Right kidney (tissue), 1 donor: ENCODE data around the gene CHAD.
A peak's percentile ranks its signal among the peaks of the same experiment; 100 is the strongest.
"Not testable (repeated sequence)": the region's sequence is repeated elsewhere in the genome, so short reads cannot be mapped to it uniquely, and the experiment has no call there.

Experiments used
- DNase-seq: peaks from one replicate; pipeline ENCODE4 v3.0.0-alpha.2; 2016

Gene CHAD

GRCh38 chr17:50495217-50495823 lies 26.6 kb upstream of the CHAD start:
- no peak for DNase-seq

DNA sequence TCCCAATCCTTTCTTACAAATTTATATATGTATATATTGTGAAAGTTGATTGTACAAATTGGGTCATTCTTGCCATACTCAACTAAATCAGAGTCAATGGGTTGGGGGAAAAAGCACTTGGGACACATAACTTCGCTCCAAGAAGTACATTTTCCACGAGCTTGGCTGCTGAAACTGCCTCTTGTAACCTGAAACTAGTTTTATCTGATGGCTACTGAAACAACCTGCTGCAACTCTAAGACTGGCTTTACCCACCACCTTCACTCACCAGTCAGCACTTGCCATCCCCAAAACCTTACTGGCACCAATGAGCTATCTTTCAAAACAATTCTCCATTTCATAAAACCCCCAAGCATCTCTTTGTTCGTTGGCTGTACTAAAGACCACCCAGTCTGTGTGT lies 25.1 kb upstream of the CHAD start:
- DNase-seq = no peak

DNA sequence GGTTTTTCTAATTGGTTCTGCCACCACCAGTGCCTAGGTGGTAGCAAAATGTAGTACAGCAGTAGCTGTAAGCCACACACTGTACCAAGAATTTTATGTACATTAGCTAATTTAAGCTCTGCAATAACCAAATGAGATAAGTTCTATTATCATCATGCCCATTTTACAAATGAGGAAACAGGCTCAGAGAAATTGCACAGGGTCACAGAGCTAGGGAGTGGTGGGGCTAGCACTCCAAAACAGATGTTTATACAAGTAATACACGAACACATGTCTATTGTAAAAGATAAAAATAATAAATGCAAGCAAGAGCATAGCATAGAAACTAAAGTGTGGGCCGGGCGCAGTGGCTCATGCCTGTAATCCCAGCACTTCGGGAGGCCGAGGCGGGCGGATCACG lies 23.5 kb upstream of the CHAD start:
- DNase-seq = no peak

GRCh38 chr17:50491505-50491904 lies 22.8 kb upstream of the CHAD start:
- DNase-seq = no peak

GRCh38 chr17:50488880-50489279 lies 20.2 kb upstream of the CHAD start:
- DNase-seq = no peak

- no peak for DNase-seq
Measured at GRCh38 chr17:50487213-50488096, 18.8 kb upstream of the CHAD start.

- no peak for DNase-seq
Measured at GRCh38 chr17:50484386-50485155, 15.9 kb upstream of the CHAD start.

DNA sequence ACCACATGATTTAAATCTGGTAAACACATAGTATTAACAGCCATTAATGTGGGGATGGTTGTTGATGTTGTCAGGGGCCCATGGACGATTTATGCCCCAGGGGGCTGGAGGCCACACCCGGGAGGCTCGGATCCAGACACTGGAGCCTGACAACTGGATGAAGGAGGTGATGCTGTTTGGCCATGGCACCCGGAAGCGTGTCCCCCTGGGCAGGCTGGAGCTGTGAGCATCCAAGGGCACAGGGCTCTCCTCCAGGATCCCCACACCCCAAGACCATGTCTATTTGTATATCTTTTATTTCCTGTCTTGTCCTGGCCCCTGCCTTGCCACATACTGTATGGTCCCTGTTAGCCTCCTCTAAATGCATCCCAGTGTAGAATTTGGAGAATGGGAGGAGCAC lies 14.6 kb upstream of the CHAD start:
- no peak for DNase-seq

GRCh38 chr17:50482516-50482915 lies 13.8 kb upstream of the CHAD start:
- no peak for DNase-seq

- DNase-seq = no peak
Measured at GRCh38 chr17:50482110-50482509, 13.4 kb upstream of the CHAD start.

- no peak for DNase-seq
Measured at GRCh38 chr17:50481648-50482047, 13.0 kb upstream of the CHAD start.

- no peak for DNase-seq
Measured at GRCh38 chr17:50480854-50481490, 12.3 kb upstream of the CHAD start.

DNA sequence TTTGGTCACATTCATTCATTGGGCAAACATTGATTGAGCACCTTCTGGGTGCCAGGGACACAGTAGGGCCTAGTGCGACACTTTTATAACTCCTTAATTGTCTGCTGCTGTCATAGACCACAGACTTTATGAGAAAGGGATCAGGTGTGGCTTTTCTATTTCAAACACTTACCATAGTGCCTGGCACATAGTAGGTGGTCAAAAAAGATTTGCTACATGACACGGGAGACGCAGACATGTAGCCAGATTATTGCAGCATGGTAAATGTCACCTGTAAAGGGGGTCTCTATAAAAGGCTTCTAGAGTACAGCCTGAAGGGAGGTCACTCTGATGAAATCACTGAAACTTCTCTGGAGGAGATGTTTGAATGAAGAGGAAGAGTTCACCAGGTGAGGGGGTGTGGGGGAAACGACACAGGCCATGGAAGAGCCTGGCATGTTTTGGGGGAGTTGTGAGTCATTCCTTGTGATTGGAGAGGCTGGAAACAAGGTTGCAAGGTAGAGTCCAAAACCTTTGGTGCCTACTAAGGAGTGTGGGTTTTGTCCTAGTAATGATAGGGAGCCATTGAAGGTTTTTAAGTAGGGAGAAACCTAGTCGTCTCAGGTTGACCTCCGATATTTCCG lies 11.6 kb upstream of the CHAD start:
- no peak for DNase-seq

DNA sequence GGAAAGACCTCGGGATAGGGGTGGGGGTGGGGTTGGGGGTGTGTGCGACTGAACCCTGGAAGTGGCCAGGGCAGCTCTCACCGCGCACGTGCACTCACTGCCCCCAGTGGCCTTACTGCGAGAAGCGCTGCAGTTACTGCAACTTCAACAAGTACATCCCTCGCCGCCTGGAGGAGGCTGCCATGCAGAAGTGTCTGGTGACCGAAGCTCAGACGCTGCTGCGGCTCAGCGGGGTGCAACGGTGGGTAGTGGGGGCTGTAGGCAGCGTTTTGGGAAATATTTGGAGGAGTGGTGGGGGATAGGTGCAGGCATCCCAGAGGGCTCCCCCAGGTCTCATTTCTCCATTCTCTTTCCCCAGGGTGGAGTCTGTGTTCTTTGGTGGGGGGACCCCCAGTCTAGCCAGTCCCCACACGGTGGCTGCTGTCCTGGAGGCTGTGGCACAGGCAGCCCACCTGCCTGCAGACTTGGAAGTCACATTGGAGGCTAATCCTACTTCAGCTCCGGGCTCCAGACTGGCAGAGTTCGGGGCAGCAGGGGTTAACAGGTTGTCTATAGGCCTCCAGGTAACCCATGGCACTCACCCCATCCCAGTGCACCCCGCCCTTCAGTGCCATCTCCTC lies 11.0 kb upstream of the CHAD start:
- no peak for DNase-seq

DNA sequence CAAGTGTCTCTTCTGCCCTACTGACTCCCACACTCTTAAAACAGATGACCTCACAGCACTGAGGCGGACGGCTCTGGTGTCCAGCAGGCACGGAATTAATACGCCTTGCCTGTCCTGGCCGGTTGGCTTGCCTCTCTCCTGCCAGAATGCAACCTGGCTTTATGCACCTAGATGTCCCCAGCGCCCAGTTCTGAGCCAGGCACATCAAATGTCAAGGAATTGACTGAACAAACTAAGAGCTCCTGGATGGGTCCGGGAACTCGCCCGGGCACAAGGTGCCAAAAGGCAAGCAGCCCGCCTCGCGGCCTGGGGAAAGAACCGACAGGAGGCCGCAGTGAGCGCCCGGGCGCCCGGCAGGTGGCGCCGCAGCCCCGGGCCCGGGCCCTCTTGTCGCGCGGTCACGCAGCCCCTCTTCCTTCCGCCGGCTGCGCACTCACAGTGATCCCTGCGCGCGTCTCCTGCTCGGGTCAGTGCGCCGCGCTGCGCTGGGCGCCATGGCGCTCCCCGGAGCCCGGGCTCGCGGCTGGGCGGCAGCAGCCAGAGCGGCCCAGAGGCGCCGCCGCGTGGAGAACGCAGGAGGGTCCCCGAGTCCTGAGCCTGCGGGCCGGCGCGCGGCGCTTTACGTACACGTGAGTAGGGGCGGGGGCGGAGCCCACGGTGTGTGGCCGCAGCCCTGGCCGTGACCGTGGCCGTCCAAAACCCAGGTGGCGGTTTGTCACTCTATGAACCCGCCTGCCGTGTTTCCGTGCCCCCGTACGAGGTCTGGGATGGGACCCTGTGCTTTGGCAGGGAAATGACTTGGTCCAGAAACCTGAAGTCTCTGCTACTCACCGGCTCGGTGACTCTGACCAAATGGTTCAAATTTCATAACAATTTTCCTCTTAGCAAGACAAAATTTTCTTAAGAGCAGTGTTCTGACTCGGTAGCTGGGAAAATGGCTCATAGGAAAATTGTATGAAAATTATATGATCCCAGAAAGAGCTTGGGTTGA lies 10.0 kb upstream of the CHAD start, which contains the start of gene RSAD1:
Gene RSAD1 (plus strand): TSS at position 470 of the 991 bp plus-strand sequence. CDS start 25 bp downstream, at position 495.
- peak; percentile 97 for DNase-seq

DNA sequence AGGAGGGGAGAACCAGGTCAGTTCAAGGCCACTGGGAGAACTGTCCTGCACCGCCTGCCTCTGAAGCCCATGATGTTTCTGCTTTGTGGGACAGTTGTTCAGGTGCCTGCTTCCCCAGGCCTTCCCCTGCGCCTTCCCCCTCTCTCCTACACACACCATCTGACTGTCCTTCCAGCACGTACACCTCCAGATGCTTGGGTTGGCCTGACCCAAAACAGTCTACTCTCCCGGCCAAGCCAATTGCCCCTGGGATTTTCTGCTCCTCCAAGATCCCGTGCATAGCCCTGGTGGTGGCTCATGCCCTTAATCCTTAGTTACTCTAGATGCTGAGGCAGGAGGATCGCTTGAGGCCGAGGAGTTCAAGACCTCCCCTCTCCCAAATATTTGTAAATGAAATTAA lies 9.3 kb upstream of the CHAD start:
- no peak for DNase-seq

- peak; percentile 32 for DNase-seq
Measured at GRCh38 chr17:50476545-50477315, 8.1 kb upstream of the CHAD start.

- not testable (repeated sequence) for DNase-seq
Measured at GRCh38 chr17:50475775-50476544, 7.3 kb upstream of the CHAD start.

GRCh38 chr17:50475362-50475761 lies 6.7 kb upstream of the CHAD start:
- DNase-seq = no peak
